HG03039 (cell line): ENCODE measurements around the gene TGM1.
"Not testable (repeated sequence)": the region's sequence is repeated elsewhere in the genome, so short reads cannot be mapped to it uniquely, and the experiment has no call there.

Experiments
- ATAC-seq: cut with Tn5 transposase; IDR thresholded peaks from one replicate; pipeline ENCODE4 v1.9.1; 2021; ENCODE audit warnings: mild to moderate bottlenecking, moderate library complexity; ENCODE audit not compliant: unreplicated experiment

Gene TGM1

DNA sequence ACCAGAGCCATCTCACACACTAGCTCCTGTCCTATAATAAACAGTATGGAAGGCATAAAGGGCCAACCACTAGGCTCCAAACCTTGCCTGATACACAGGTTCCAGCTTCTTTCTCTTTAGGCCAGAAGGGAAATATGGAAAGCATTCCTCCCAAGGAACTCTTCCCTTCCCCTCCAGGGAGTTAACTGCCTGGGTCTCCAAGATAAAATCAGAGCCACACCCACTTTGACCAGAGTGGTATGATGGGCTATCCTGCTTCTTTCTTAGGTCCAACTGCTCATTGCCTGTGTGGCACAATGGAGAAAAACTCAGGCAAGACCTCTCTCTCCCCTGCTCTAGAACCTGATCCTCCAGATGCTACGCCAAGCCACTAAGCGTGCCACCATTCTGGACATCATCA is 55.4 kb downstream of the TGM1 start:
- ATAC-seq, result no peak

DNA sequence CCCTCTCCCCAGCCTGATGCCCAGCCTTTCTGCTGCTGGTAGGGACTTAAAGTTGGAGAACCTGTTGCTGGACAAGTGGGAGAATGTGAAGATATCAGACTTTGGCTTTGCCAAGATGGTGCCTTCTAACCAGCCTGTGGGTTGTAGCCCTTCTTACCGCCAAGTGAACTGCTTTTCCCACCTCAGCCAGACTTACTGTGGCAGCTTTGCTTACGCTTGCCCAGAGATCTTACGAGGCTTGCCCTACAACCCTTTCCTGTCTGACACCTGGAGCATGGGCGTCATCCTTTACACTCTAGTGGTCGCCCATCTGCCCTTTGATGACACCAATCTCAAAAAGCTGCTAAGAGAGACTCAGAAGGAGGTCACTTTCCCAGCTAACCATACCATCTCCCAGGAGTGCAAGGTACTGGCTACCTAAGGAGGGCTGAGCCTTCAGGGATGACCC is 55.8 kb downstream of the TGM1 start:
- no peak for ATAC-seq

DNA sequence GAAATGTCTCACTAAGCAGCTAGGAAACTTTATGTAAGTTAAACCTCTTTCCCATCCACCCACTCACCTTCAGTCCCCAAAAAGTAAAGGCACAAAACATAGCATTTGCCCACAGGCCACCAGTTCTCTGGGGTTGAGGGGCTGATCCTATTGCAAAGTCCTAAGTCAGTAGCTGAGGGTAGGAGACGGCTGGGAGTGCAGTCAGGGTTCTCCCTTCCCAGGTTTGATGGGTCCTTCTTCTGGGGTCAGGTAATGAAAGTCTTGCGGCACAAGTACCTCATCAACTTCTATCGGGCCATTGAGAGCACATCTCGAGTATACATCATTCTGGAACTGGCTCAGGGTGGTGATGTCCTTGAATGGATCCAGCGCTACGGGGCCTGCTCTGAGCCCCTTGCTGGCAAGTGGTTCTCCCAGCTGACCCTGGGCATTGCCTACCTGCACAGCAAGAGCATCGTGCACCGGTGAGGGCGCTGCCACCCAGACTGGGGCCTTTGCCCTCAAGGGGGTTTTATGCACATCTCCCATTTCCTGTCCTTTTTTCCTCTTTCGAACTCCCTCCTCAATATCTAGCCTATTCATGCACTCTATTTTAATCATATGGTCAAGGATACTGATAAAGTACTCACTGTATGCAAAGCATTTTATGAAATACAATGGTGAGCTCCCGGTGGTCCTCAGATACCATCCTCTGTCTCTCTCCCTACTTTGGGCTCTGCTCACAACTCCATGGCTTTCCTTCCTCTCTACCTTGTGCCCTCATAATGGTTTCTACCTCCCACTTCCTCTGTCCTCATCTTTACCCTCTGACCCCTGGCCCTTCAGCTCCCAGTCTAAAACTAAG is 56.5 kb downstream of the TGM1 start:
- no peak for ATAC-seq

DNA sequence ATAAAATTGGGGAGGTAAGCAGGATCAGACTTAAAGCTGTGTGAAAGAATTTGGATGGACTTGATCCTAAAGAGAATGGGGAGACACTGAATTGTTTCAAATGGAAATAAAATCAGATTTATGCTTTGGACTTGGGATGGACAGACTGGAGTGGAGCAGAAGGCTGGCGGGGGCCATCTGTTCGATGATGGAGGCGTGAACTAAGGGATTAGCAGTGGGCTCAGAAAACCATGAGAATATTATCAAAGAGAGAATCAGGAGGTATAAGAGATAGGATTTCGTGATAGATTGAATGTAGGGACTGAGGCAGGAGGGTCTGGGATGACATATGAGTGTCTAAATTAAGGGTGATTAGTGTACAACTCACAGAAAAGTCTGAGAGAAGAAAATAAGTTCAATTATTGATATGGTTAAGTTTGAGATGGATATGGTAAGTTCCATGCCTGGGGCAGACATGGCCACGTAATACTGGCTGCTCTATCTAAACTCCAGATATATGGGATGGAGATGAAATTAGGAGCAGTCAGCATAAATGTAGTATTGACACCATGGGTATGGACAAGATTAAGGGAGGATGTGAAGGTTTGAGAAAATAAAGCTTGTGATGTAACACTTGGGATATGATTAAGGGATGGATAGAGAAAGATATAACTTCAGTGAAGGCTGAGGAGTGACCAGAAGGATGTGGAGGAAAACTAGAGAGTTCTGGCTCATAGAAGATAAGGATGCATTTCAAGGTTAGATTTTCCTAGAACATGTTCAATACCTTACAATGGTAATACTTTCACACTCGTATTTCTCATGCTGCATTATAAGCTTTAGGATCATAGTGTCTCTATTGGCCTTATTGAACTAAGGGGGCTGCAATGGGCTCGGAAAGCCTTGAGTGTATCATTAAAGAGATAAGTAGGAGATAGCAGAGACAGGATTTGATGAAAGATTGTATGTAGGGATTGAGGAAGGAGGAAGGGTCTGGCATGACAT is 58.5 kb downstream of the TGM1 start:
- ATAC-seq, result no peak

DNA sequence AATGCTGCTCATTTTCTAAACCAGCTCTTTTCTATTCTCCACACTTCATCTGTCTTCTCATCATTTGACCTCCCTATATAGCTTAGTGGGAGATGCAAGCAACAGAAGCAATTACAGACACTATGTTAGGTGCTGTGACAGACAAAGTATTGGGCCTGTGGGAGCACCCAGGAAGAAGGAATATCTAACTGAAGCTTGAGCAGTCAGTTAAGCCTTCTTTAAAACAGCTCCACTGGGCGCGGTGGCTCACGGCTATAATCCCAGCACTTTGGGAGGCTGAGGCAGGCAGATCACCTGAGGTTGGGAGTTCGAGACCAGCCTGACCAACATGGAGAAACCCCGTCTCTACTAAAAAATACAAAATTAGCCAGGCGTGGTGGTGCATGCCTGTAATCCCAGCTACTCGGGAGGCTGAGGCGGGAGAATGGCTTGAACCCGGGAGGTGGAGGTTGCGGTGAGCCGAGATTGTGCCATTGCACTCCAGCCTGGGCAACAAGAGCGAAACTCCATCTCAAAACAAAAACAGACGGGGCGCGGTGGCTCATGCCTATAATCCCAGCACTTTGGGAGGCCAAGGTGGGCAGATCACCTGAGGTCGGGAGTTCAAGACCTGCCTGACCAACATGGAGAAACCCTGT is 59.6 kb downstream of the TGM1 start:
- ATAC-seq, result not testable (repeated sequence)

DNA sequence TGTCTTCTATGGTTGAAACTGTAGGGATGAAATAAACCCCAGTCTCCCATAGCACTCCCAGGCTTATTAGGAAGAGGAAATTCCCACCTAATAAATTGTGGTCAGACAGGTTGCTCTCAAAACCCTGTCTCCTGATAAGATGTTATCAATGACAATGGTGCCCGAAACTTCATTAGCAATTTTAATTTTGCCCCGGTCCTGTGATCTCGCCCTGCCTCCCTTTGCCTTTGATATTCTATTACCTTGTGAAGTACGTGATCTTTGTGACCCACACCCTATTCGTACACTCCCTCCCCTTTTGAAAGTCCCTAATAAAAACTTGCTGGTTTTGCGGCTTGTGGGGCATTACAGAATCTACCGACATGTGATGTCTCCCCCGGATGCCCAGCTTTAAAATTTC is 60.4 kb downstream of the TGM1 start:
- not testable (repeated sequence) for ATAC-seq
